Panc1 (cell line): ENCODE measurements around the gene KPNA2.

Experiments used
- POLR2AphosphoS5 ChIP-seq: IDR thresholded peaks from 2 replicates; pipeline ENCODE4 v1.6.1; 2012; ENCODE audit warnings: mild to moderate bottlenecking, low read depth, low read length, moderate library complexity
- TF ChIP-seq, protein P1 (sequence below): fragments of 450-650 bp; IDR thresholded peaks from 2 replicates; pipeline ENCODE4 v1.5.1; 2017; ENCODE audit warnings: mild to moderate bottlenecking

DNA sequence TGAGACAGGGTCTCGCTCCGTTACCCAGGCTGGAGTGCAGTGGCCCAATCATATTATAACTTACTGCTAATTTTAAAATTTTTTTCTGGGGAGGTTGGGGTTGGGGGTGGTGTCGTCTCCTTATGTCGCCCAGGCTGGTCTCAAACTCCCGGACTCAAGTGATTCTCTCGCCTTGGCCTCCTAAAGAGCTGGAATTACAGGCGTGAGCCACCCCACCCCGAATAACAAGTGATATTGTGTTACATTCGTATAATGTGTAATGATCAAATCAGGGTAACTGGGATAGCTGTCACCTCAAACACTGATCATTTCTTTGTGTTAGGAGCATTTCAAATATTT is 16.2 kb upstream of the KPNA2 start:
- TF ChIP-seq, protein P1, sequence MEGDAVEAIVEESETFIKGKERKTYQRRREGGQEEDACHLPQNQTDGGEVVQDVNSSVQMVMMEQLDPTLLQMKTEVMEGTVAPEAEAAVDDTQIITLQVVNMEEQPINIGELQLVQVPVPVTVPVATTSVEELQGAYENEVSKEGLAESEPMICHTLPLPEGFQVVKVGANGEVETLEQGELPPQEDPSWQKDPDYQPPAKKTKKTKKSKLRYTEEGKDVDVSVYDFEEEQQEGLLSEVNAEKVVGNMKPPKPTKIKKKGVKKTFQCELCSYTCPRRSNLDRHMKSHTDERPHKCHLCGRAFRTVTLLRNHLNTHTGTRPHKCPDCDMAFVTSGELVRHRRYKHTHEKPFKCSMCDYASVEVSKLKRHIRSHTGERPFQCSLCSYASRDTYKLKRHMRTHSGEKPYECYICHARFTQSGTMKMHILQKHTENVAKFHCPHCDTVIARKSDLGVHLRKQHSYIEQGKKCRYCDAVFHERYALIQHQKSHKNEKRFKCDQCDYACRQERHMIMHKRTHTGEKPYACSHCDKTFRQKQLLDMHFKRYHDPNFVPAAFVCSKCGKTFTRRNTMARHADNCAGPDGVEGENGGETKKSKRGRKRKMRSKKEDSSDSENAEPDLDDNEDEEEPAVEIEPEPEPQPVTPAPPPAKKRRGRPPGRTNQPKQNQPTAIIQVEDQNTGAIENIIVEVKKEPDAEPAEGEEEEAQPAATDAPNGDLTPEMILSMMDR = no peak
- no peak for TF ChIP-seq POLR2AphosphoS5
